ENCODE measurements around the gene TRIM8. TPM values are rescaled to one million over a fixed set of nuclear protein-coding genes. Genes with fewer than 3 reads are reported as not detected.

TRIM8 gene
- total RNA-seq, 1 experiment from 2014 or later, result 36.3 TPM

DNA sequence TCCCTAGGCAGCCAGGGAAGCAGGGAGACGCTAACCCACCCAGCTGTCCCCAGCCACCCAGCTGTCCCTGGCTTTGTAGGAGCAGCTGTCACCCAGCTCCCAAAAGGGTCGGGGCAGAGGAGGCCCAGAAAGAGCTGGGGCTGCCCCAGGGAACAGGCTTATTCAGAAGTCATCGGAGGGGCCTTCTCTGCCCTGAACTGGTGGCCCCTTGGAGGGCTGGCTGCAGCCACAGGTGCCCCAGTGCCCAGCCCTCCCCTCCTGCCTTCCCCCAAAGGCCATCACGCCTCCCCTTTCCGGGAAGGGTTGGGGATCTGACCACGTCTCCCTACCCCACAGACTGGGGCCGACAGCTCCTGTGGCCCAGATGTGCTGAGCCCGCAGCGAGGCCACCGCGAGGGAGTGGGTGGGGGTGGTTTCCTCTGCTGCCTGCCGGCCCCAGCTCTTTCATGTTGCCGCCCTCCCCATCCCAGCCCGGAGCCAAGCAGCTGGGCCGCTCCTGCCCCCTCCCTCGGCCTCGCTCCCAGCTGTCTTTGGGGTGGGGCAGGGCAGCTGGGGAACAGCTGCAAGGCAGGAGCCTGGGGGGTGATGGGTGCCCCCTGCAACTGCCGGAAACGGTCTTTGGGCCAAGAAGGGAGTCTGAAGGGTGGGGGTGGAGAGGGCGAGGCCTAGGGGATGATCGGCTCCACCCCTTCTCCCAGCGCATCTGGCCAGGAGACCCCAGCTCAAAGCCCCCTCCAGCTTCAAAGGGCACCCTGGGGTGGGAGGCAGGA, 16.8 kb downstream of the TRIM8 start:
- no peak for TF ChIP-seq ZNF671 (CRISPR knock-in tag; IDR thresholded peaks at IDR 0.05)
- TF ChIP-seq ZNF423 (CRISPR knock-in tag; IDR thresholded peaks at IDR 0.05), result peak; percentile 63
- no peak for TF ChIP-seq NFE2L1 (CRISPR knock-in tag; IDR thresholded peaks at IDR 0.05)
- TF ChIP-seq FOXP1 (CRISPR knock-in tag; IDR thresholded peaks at IDR 0.05; ENCODE audit: borderline replicate concordance), result 0 out of 2 replicates have a peak, but pooled peaks have one; percentile 13
- no peak for TF ChIP-seq NFYB (CRISPR knock-in tag; conservative IDR thresholded peaks at IDR 0.05; ENCODE audit: low read depth)
- no peak for TF ChIP-seq ZNF232 (CRISPR knock-in tag; IDR thresholded peaks at IDR 0.05)
- TF ChIP-seq, protein P1, sequence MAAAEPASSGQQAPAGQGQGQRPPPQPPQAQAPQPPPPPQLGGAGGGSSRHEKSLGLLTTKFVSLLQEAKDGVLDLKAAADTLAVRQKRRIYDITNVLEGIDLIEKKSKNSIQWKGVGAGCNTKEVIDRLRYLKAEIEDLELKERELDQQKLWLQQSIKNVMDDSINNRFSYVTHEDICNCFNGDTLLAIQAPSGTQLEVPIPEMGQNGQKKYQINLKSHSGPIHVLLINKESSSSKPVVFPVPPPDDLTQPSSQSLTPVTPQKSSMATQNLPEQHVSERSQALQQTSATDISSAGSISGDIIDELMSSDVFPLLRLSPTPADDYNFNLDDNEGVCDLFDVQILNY (CRISPR knock-in tag; IDR thresholded peaks at IDR 0.05), result no peak
- TF ChIP-seq ZNF121 (CRISPR knock-in tag; IDR thresholded peaks at IDR 0.05), result no peak
- no peak for TF ChIP-seq ZBTB21 (CRISPR knock-in tag; IDR thresholded peaks at IDR 0.05; ENCODE audit: borderline replicate concordance)
- no peak for TF ChIP-seq IRF2 (CRISPR knock-in tag; IDR thresholded peaks at IDR 0.05; ENCODE audit: borderline replicate concordance, low read depth)
- TF ChIP-seq NR3C1 (CRISPR knock-in tag; conservative IDR thresholded peaks at IDR 0.05; ENCODE audit: low read depth), result no peak
- TF ChIP-seq EMX1 (CRISPR knock-in tag; IDR thresholded peaks at IDR 0.05), result no peak
- Mint-ChIP-seq H3K27ac (no peak overlapping the region), H3K4me1 (peaks cover 10% of the 10 kb centered on the region), H3K27me3 (ENCODE audit: low read depth) (no peaks in the 10 kb centered on the region; the same call in 1 of the 2 replicates), H3K4me3 (no peak overlapping the region), H3K36me3 (peaks cover 14% of the 10 kb centered on the region), H3K9me3 (no peaks in the 10 kb centered on the region)
- no peak for DNase-seq (ENCODE audit: low spot score)
- CTCF ChIA-PET, result interaction anchor here (0.7 to 3.7 kb wide), 11 partner anchors 9 to 142 kb away, joined by 3 to 21 read pairs (median 6); partner anchors contain the start of gene TRIM8
- POLR2A ChIA-PET, result interaction anchor here (0.7 to 1.4 kb wide), 2 partner anchors 10 to 11 kb away, joined by 3 to 4 read pairs; no protein-coding TSS in a partner anchor
- ATAC-seq, result peak; percentile 55

DNA sequence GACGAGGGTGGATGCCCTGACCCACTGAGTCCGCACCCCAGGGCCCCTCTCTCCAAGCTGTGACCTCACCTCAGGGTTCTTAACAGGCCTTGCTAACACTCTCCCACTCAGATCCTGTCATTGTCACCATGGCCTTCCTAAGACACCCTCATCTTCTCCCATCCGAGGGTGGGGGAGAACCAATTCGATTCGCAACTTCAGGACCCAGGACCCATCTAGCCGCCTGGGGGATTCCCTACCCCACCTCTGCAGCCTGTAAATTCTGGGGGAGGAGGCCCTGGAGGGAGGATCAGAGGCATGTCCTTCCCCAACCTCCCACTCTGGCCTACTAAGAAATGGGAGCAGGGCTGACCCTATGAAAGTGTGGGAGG, 17.4 kb downstream of the TRIM8 start:
- CTCF ChIA-PET, result interaction anchor here (1.1 to 2.4 kb wide), 8 partner anchors 9 to 66 kb away, joined by 4 to 21 read pairs (median 6); no protein-coding TSS in a partner anchor
- H3K9me3 Mint-ChIP-seq, result no peaks in the 10 kb centered on the region
- no peak for DNase-seq (ENCODE audit: low spot score)

More for the DNA sequence above, 17.4 kb downstream of the TRIM8 start:
- H3K36me3 Mint-ChIP-seq, result peaks cover 9% of the 10 kb centered on the region
- POLR2A ChIA-PET, result interaction anchor here (1.4 kb wide), 1 partner anchor 11 kb away, joined by 4 read pairs; no protein-coding TSS in a partner anchor
- no peak overlapping the region for H3K4me3 Mint-ChIP-seq
- H3K27ac Mint-ChIP-seq, result no peak overlapping the region
- no peaks in the 10 kb centered on the region; the same call in 1 of the 2 replicates for H3K27me3 Mint-ChIP-seq (ENCODE audit: low read depth)
- ATAC-seq, result no peak
- no peak for TF ChIP-seq NFATC4 (CRISPR knock-in tag; IDR thresholded peaks at IDR 0.05)
- no peak for TF ChIP-seq NFYB (CRISPR knock-in tag; conservative IDR thresholded peaks at IDR 0.05; ENCODE audit: low read depth)
- TF ChIP-seq IRF2 (CRISPR knock-in tag; IDR thresholded peaks at IDR 0.05; ENCODE audit: borderline replicate concordance, low read depth), result no peak
- TF ChIP-seq TCF7 (CRISPR knock-in tag; IDR thresholded peaks at IDR 0.05; ENCODE audit: low read depth), result no peak
- no peak for TF ChIP-seq MYBL2 (CRISPR knock-in tag; IDR thresholded peaks at IDR 0.05)
- TF ChIP-seq EMX1 (CRISPR knock-in tag; IDR thresholded peaks at IDR 0.05), result no peak
- TF ChIP-seq TEAD4 (CRISPR knock-in tag; IDR thresholded peaks at IDR 0.05), result no peak
- TF ChIP-seq ATF1 (CRISPR knock-in tag; IDR thresholded peaks at IDR 0.05), result no peak
- TF ChIP-seq JAZF1 (CRISPR knock-in tag; IDR thresholded peaks at IDR 0.05), result no peak
- TF ChIP-seq, protein P2, sequence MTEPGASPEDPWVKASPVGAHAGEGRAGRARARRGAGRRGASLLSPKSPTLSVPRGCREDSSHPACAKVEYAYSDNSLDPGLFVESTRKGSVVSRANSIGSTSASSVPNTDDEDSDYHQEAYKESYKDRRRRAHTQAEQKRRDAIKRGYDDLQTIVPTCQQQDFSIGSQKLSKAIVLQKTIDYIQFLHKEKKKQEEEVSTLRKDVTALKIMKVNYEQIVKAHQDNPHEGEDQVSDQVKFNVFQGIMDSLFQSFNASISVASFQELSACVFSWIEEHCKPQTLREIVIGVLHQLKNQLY (CRISPR knock-in tag; IDR thresholded peaks at IDR 0.05), result no peak
- no peak for TF ChIP-seq ZNF416 (CRISPR knock-in tag; IDR thresholded peaks at IDR 0.05)
- TF ChIP-seq ZNF423 (CRISPR knock-in tag; IDR thresholded peaks at IDR 0.05), result no peak
- TF ChIP-seq, protein P3, sequence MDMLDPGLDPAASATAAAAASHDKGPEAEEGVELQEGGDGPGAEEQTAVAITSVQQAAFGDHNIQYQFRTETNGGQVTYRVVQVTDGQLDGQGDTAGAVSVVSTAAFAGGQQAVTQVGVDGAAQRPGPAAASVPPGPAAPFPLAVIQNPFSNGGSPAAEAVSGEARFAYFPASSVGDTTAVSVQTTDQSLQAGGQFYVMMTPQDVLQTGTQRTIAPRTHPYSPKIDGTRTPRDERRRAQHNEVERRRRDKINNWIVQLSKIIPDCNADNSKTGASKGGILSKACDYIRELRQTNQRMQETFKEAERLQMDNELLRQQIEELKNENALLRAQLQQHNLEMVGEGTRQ (CRISPR knock-in tag; IDR thresholded peaks at IDR 0.05), result no peak
- TF ChIP-seq, protein P4, sequence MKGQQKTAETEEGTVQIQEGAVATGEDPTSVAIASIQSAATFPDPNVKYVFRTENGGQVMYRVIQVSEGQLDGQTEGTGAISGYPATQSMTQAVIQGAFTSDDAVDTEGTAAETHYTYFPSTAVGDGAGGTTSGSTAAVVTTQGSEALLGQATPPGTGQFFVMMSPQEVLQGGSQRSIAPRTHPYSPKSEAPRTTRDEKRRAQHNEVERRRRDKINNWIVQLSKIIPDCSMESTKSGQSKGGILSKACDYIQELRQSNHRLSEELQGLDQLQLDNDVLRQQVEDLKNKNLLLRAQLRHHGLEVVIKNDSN (CRISPR knock-in tag; IDR thresholded peaks at IDR 0.05), result no peak
- no peak for TF ChIP-seq ZNF138 (CRISPR knock-in tag; conservative IDR thresholded peaks at IDR 0.05)
- TF ChIP-seq HMGA2 (CRISPR knock-in tag; IDR thresholded peaks at IDR 0.05), result no peak
- TF ChIP-seq JUN (CRISPR knock-in tag; IDR thresholded peaks at IDR 0.05), result no peak
- TF ChIP-seq, protein P5, sequence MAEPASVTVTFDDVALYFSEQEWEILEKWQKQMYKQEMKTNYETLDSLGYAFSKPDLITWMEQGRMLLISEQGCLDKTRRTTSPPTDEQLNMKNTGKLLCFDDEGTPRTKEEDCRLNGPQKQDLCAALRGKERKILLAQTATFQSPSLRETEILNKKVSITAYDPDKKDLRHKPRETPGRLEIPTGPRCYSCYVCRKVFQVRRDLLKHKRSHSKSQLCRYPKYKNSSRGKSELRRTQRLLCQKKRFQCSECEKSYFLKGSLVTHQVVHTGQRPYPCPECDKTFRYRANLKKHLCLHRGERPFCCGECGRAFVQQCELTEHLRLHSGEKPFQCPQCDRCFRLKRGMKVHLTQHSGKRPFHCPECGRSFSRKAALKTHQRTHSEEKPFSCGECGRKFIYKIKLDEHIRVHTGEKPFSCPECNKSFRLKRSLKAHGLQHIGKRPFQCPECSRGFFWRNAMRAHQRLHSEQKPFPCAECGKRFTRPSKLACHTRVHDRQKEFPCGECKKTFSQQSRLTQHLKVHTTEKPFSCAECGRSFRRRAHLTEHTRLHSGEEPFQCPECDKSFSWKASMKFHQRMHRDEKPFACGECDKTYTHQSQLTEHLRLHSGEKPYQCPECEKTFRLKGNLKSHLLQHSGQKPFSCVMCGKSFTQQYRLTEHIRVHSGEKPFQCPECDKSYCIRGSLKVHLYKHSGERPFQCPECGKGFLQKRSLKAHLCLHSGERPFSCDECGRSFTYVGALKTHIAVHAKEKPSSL (CRISPR knock-in tag; conservative IDR thresholded peaks at IDR 0.05), result no peak
- TF ChIP-seq, protein P6, sequence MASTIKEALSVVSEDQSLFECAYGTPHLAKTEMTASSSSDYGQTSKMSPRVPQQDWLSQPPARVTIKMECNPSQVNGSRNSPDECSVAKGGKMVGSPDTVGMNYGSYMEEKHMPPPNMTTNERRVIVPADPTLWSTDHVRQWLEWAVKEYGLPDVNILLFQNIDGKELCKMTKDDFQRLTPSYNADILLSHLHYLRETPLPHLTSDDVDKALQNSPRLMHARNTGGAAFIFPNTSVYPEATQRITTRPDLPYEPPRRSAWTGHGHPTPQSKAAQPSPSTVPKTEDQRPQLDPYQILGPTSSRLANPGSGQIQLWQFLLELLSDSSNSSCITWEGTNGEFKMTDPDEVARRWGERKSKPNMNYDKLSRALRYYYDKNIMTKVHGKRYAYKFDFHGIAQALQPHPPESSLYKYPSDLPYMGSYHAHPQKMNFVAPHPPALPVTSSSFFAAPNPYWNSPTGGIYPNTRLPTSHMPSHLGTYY (CRISPR knock-in tag; IDR thresholded peaks at IDR 0.05), result no peak
- TF ChIP-seq GTF2I (CRISPR knock-in tag; conservative IDR thresholded peaks at IDR 0.05), result no peak
- peaks cover 10% of the 10 kb centered on the region for H3K4me1 Mint-ChIP-seq

All from WTC11 (cell line).